ENCODE measurements around the gene PTTG2. TPM values are rescaled to one million over a fixed set of nuclear protein-coding genes. Genes with fewer than 3 reads are reported as not detected.

The PTTG2 gene
- polyA plus RNA-seq, 1 donor from 2014 or later = not detected

DNA sequence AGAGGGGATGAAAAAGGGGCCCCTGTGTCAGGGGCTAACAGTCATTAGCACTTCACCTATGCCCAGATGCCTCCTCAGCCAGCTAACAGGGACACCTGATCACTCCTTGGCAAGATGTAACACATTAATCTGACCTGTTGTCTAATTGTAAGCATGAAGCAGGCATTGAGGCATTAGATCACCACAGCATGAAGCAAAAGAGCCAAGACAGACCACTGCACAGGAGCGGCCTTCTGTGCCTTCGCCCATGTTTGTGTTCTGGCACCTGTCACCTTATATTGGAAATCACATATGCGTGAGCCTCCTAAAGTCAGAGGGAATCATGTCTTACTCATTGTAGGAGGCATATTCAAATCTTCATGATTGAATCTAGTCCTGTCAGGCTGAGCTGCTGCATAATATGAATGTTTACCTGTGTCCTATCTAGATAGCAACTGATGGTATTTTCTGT, 48.4 kb downstream of the PTTG2 start:
- Histone ChIP-seq H3F3A (ENCODE audit: insufficient read depth, low read length, poor library complexity, severe bottlenecking) (no peaks in the 10 kb centered on the region), H3K4me2 (ENCODE audit: low read length) (no peak overlapping the region), H4K20me1 (ENCODE audit: insufficient read depth) (no peaks in the 10 kb centered on the region), H2AFZ (ENCODE audit: low read depth, low read length) (no peak overlapping the region), H3K79me2 (replicated peaks; ENCODE audit: insufficient read depth, low read length) (no peaks in the 10 kb centered on the region), H3K27ac (ENCODE audit: low read length) (no peak overlapping the region), H3K27me3 (ENCODE audit: insufficient read depth, low read depth, low read length) (no peaks in the 10 kb centered on the region), H3K9me2 (ENCODE audit: insufficient read depth, low read length) (no peaks in the 10 kb centered on the region), H3K4me3 (ENCODE audit: low read length) (no peak overlapping the region), H3K9me3 (ENCODE audit: low read length) (no peaks in the 10 kb centered on the region), H3K9ac (ENCODE audit: low read length) (no peak overlapping the region), H3K36me3 (ENCODE audit: insufficient read depth, low read length) (no peaks in the 10 kb centered on the region)
- no peak for TF ChIP-seq EZH2 (IDR thresholded peaks at IDR 0.05; ENCODE audit: borderline replicate concordance, insufficient read depth, low read length, poor library complexity, severe bottlenecking)
- TF ChIP-seq, protein P1, sequence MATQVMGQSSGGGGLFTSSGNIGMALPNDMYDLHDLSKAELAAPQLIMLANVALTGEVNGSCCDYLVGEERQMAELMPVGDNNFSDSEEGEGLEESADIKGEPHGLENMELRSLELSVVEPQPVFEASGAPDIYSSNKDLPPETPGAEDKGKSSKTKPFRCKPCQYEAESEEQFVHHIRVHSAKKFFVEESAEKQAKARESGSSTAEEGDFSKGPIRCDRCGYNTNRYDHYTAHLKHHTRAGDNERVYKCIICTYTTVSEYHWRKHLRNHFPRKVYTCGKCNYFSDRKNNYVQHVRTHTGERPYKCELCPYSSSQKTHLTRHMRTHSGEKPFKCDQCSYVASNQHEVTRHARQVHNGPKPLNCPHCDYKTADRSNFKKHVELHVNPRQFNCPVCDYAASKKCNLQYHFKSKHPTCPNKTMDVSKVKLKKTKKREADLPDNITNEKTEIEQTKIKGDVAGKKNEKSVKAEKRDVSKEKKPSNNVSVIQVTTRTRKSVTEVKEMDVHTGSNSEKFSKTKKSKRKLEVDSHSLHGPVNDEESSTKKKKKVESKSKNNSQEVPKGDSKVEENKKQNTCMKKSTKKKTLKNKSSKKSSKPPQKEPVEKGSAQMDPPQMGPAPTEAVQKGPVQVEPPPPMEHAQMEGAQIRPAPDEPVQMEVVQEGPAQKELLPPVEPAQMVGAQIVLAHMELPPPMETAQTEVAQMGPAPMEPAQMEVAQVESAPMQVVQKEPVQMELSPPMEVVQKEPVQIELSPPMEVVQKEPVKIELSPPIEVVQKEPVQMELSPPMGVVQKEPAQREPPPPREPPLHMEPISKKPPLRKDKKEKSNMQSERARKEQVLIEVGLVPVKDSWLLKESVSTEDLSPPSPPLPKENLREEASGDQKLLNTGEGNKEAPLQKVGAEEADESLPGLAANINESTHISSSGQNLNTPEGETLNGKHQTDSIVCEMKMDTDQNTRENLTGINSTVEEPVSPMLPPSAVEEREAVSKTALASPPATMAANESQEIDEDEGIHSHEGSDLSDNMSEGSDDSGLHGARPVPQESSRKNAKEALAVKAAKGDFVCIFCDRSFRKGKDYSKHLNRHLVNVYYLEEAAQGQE (IDR thresholded peaks at IDR 0.05; ENCODE audit: borderline replicate concordance) = no peak
- no peak for TF ChIP-seq SMC3 (conservative IDR thresholded peaks at IDR 0.05; ENCODE audit: poor library complexity)
- TF ChIP-seq, protein P2, sequence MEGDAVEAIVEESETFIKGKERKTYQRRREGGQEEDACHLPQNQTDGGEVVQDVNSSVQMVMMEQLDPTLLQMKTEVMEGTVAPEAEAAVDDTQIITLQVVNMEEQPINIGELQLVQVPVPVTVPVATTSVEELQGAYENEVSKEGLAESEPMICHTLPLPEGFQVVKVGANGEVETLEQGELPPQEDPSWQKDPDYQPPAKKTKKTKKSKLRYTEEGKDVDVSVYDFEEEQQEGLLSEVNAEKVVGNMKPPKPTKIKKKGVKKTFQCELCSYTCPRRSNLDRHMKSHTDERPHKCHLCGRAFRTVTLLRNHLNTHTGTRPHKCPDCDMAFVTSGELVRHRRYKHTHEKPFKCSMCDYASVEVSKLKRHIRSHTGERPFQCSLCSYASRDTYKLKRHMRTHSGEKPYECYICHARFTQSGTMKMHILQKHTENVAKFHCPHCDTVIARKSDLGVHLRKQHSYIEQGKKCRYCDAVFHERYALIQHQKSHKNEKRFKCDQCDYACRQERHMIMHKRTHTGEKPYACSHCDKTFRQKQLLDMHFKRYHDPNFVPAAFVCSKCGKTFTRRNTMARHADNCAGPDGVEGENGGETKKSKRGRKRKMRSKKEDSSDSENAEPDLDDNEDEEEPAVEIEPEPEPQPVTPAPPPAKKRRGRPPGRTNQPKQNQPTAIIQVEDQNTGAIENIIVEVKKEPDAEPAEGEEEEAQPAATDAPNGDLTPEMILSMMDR (IDR thresholded peaks at IDR 0.05; ENCODE audit: poor library complexity, severe bottlenecking) = no peak
- no peak for TF ChIP-seq TAF1 (IDR thresholded peaks at IDR 0.05; ENCODE audit: low read depth)
- TF ChIP-seq POLR2AphosphoS5 (IDR thresholded peaks at IDR 0.05) = no peak
- TF ChIP-seq EP300 (conservative IDR thresholded peaks at IDR 0.05; ENCODE audit: poor library complexity, severe bottlenecking) = no peak
- TF ChIP-seq RAD21 (conservative IDR thresholded peaks at IDR 0.05) = no peak
- TF ChIP-seq MXI1 (conservative IDR thresholded peaks at IDR 0.05; ENCODE audit: poor library complexity, severe bottlenecking) = no peak

DNA sequence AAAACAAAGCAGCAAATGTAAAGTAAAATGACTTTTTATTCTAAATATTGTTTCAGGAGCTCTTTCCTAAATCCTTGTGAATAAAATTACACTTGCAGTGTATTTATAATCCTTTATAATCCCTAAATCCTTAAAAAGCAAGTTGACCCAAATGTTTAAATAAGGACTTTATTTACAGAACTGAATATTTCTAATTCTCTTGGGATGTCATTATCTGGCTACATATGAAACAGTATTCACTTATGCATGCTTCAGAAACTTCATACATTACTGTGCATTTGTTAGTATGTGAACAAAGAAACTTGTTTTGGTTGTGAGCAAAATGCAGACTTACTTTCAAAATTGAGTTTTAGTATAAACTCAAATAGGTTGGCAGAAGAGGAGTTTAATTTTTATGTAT, 49.2 kb downstream of the PTTG2 start:
- no peaks in the 10 kb centered on the region for H4K20me1 ChIP-seq (ENCODE audit: insufficient read depth)

More for the DNA sequence above, 49.2 kb downstream of the PTTG2 start:
- H3K36me3 ChIP-seq (ENCODE audit: insufficient read depth, low read length) = no peaks in the 10 kb centered on the region
- no peaks in the 10 kb centered on the region for H3K9me2 ChIP-seq (ENCODE audit: insufficient read depth, low read length)
- no peaks in the 10 kb centered on the region for H3K27me3 ChIP-seq (ENCODE audit: insufficient read depth, low read depth, low read length)
- H3K4me2 ChIP-seq (ENCODE audit: low read length) = no peak overlapping the region
- no peak overlapping the region for H3K4me3 ChIP-seq (ENCODE audit: low read length)
- H3K27ac ChIP-seq (ENCODE audit: low read length) = no peak overlapping the region
- no peaks in the 10 kb centered on the region for H3K79me2 ChIP-seq (replicated peaks; ENCODE audit: insufficient read depth, low read length)
- no peak overlapping the region for H3K9ac ChIP-seq (ENCODE audit: low read length)
- H3K9me3 ChIP-seq (ENCODE audit: low read length) = no peaks in the 10 kb centered on the region
- TF ChIP-seq MXI1 (conservative IDR thresholded peaks at IDR 0.05; ENCODE audit: poor library complexity, severe bottlenecking) (no peak), POLR2AphosphoS5 (IDR thresholded peaks at IDR 0.05) (no peak), EZH2 (IDR thresholded peaks at IDR 0.05; ENCODE audit: borderline replicate concordance, insufficient read depth, low read length, poor library complexity, severe bottlenecking) (no peak), SMC3 (conservative IDR thresholded peaks at IDR 0.05; ENCODE audit: poor library complexity) (no peak), RAD21 (conservative IDR thresholded peaks at IDR 0.05) (no peak), TAF1 (IDR thresholded peaks at IDR 0.05; ENCODE audit: low read depth) (no peak)
- H2AFZ ChIP-seq (ENCODE audit: low read depth, low read length) = no peak overlapping the region
- H3F3A ChIP-seq (ENCODE audit: insufficient read depth, low read length, poor library complexity, severe bottlenecking) = no peaks in the 10 kb centered on the region

Data from neural cell (in vitro differentiated cells).